HCEC 1CT (cell line): ENCODE data around the gene APEH.

ENCODE experiments used
- DNase-seq: peaks from one replicate; pipeline ENCODE4 v3.0.0-alpha.2; 2017

The APEH gene

DNA sequence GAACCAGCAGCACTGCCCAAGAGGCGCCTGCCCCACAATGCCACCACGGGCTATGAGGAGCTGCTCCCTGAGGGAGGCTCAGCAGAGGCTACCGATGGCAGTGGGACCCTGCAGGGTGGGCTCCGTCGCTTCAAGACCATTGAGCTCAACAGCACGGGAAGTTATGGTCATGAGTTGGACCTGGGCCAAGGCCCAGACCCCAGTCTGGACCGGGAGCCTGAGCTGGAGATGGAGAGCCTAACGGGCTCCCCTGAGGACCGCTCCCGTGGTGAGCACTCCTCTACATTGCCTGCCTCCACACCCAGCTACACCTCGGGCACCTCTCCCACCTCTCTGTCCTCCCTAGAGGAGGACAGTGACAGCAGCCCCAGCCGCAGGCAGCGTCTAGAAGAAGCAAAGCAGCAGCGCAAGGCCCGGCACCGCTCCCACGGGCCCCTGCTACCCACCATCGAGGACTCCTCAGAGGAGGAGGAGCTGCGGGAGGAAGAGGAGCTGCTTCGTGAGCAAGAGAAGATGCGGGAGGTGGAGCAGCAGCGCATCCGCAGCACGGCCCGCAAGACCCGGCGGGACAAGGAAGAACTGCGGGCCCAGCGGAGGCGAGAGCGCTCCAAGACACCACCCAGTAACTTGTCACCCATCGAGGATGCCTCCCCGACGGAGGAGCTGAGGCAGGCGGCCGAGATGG is 21.8 kb upstream of the APEH start:
- no peak for DNase-seq

DNA sequence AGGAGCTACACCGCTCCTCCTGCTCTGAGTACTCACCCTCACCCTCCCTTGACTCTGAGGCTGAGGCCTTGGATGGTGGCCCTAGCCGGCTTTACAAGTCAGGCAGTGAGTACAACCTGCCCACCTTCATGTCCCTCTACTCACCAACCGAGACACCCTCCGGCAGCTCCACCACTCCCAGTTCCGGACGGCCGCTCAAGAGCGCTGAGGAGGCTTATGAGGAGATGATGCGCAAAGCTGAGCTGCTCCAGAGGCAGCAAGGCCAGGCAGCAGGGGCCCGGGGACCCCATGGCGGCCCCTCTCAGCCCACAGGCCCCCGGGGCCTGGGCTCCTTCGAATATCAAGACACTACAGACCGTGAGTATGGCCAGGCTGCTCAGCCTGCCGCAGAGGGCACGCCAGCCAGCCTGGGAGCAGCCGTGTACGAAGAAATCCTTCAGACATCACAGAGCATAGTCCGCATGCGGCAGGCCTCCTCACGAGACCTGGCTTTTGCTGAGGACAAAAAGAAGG is 21.2 kb upstream of the APEH start:
- no peak for DNase-seq

- DNase-seq, result no peak
Measured at GRCh38 chr3:49653621-49654020, 20.5 kb upstream of the APEH start.

DNA sequence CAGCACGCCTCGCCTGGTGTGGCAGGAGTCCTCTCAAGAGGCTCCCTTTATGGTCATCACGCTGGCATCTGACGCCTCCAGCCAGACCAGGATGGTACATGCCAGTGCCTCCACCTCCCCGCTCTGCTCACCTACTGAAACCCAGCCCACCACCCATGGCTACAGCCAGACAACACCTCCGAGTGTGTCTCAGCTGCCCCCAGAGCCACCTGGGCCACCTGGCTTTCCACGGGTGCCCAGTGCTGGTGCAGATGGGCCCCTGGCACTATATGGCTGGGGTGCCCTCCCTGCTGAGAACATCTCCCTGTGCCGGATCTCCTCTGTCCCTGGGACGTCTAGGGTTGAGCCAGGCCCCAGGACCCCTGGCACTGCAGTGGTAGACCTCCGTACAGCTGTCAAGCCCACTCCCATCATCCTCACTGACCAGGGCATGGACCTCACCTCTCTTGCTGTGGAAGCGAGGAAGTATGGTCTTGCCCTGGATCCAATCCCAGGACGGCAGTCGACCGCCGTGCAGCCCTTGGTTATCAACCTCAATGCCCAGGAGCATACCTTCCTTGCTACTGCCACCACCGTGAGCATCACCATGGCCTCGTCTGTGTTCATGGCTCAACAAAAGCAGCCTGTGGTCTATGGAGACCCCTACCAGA is 19.9 kb upstream of the APEH start:
- DNase-seq, result no peak

DNA sequence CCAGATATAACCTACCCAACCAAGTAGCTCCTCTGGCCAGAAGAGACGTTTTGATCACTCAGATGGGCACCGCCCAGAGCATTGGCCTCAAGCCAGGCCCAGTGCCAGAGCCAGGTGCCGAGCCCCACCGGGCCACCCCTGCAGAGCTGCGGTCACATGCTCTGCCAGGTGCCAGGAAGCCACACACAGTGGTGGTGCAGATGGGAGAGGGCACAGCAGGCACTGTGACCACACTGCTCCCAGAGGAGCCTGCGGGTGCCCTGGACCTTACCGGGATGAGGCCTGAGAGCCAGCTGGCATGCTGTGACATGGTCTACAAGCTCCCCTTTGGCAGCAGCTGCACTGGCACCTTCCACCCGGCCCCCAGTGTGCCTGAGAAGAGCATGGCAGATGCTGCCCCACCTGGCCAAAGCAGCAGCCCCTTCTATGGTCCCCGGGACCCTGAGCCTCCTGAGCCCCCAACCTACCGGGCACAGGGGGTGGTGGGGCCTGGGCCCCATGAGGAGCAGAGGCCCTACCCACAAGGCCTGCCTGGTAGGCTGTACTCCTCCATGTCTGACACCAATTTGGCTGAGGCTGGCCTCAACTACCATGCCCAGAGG is 19.1 kb upstream of the APEH start:
- DNase-seq, result no peak

- no peak for DNase-seq
Measured at GRCh38 chr3:49655731-49656285, 18.3 kb upstream of the APEH start.

DNA sequence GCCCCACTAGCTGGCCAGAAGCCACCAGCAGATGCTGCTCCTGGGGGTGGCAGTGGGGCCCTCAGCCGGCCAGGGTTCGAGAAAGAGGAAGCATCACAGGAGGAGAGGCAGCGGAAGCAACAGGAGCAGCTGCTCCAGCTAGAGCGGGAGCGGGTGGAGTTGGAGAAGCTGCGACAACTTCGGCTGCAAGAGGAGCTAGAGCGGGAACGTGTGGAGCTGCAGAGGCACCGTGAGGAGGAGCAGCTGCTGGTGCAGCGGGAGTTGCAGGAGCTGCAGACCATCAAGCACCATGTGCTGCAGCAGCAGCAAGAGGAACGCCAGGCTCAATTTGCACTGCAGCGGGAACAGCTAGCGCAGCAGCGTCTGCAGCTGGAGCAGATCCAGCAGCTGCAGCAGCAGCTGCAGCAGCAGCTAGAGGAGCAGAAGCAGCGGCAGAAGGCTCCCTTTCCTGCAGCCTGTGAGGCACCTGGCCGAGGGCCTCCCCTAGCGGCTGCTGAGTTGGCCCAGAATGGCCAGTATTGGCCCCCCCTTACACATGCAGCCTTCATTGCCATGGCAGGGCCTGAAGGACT is 17.5 kb upstream of the APEH start:
- peak; percentile 4 for DNase-seq

- DNase-seq, result no peak
Measured at GRCh38 chr3:49657208-49657915, 16.8 kb upstream of the APEH start.

GRCh38 chr3:49658711-49659110 is 15.4 kb upstream of the APEH start:
- DNase-seq, result no peak

DNA sequence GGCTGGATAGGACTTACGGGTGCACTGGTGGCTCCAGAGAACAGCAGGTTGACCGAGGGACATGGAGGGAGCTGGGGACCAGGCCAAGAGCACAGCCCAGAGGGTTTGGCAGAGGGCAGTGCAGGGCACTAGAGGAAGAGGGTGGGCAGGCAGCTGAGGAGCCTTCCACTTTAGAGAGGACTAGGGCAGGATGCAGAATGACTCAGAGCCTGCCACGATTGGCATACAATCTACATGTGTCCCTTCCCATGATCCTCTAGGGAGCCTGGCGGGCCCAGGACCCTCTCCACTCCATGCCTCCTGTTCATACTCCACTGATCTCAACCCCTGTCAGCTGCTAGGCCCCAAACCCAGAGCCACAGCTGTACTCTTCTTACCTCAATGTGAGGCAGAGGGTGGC is 14.4 kb upstream of the APEH start:
- DNase-seq, result no peak

GRCh38 chr3:49661281-49661680 is 12.9 kb upstream of the APEH start:
- no peak for DNase-seq

GRCh38 chr3:49662021-49662420 is 12.1 kb upstream of the APEH start:
- no peak for DNase-seq

DNA sequence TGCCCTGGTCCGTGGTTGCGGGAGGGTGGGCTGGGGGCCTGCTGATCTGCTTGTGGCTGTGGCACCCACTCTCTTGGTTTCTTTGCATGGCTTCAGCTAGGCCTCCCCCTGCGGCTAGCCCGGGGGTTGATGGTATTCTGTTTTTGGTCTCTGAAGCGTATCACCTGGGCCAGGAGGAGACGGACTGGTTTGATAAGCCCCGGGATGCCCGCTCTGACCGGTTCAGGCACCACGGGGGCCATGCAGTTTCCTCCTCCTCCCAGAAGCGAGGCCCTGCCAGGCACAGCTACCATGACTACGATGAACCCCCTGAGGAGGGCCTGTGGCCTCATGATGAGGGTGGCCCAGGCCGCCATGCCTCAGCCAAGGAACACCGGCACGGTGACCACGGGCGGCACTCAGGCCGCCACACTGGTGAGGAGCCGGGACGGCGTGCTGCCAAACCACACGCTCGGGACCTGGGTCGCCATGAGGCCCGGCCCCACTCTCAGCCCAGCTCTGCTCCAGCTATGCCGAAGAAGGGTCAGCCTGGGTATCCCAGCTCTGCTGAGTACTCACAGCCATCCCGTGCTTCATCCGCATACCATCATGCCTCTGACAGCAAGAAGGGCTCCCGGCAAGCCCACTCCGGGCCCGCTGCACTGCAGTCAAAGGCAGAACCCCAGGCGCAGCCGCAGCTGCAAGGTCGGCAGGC is 11.3 kb upstream of the APEH start:
- no peak for DNase-seq

DNA sequence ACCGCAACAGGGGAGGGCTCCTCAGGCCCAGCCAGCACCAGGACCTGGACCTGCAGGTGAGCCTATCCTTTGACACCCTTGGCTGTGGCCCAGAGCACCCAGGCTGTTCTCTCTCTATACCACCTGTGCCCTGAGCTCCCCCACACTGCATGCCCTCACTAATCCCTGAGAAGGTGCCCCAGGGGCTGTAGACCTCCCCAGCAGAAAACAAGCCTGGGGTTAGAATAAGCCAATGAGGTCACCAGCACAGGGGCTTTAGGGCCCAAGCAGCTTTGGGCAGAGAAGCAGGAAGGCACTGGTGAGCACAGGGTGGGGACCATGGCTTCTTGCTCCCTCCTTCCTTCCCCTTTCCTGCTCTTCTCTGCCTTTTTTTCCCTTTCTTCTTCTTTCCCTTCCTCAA is 10.3 kb upstream of the APEH start:
- DNase-seq, result no peak

DNA sequence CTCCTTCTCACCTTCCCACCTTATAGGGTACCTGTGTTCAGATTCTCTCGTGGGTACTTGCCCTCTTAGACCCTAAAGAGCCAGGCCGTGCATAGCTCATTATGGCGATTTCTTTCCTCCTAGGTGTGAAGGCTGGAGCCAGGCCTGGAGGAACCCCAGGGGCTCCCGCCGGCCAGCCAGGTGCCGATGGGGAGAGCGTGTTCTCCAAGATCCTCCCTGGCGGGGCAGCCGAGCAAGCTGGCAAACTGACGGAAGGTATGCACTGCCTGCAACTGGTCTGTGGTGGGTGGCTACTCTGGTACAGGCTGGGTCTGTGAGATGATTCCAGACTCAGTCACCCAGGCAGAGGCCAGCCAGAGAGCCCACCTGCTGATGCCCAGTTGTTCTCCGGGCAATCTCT is 9.9 kb upstream of the APEH start:
- DNase-seq, result no peak

DNA sequence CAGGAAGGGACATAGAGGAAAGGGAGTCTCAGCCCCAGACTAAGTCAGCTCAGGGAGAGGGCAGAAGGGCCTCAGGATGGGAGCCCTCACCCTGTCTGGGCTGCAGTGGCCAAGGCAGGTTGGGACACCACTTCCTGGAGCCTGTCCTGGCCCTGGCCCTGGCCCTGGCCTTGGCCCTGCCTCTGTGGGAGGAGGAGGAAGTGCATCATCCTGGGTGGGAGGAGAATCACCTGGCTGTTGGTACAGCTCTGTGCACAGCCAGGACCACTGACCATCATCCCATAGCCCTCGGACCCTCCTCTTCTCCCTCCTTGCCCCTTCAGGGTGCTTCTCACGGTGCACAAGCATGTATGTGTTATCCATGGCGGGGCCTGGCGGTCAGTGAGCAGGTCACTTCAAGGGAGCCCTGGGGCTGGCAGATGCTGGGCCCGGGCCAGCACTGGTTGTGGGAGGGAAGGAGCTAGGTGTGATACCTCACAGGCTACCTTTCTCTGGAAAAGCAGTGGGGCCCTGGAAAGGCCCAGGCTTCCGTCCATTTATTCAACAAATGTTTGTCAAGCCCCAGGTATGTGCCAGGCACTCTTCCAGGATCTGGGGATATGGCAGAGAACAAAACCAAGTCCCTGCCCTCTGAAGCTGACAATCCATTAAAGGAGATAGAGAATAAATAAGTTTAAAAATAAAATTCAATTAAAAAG is 8.2 kb upstream of the APEH start:
- no peak for DNase-seq

GRCh38 chr3:49666592-49666991 is 7.6 kb upstream of the APEH start:
- DNase-seq, result peak; percentile 10

GRCh38 chr3:49667701-49668413 is 6.3 kb upstream of the APEH start:
- DNase-seq, result no peak

- DNase-seq, result peak; percentile 9
Measured at GRCh38 chr3:49668414-49668797, 5.7 kb upstream of the APEH start.

DNA sequence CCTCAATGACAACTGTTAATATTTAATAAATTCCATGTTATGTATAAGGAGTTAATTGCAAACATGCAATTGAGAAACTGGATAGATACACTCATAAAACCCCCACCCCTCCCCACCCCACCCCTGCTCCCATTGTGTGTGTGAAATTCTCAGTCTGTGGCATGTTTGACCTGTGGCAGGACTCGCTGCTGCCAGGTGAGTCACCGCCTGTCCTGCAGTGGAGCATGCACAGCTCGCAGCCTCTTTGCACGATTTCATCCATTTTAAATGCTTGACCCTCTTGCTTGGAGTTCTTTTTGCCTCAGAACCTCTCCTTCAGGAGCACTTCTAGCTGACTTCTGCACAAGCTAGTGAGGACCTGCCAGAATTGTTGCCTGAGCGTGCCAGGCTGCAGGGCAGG is 5.3 kb upstream of the APEH start:
- DNase-seq, result no peak

GRCh38 chr3:49669352-49669751 is 4.8 kb upstream of the APEH start:
- no peak for DNase-seq
